Heart left ventricle (tissue), 16 donors: ENCODE measurements around the gene NPS. TPM values are rescaled to one million over a fixed set of nuclear protein-coding genes. Genes with fewer than 3 reads are reported as not detected.

Experiments
- ATAC-seq, 4 donors: fragments of 200-7000 bp; cut with Tn5 transposase; one replicate each; pipeline ENCODE4 v1.9.1; 2020 to 2022; ENCODE audit warnings: moderate library complexity in 4 of 4, mild to moderate bottlenecking in 3 of 4, moderate number of reproducible peaks in 1 of 4
- DNase-seq, 5 donors: peaks; one replicate each; pipeline ENCODE4 v3.0.0-alpha.2; 2020
- H3K27ac ChIP-seq, 12 donors: fragments of 200-600 bp; sonication (generic) in 4 of 12; one replicate each; pipeline versions ENCODE4 v1.5.0 to v1.8.0; 2016 to 2022; ENCODE audit warnings: mild to moderate bottlenecking in 2 of 12
- H3K27me3 ChIP-seq, 9 donors: fragments of 200-600 bp; sonication (generic) in 2 of 9; one replicate each; pipeline versions ENCODE4 v1.5.1 to v1.8.0; 2016 to 2022; ENCODE audit warnings: mild to moderate bottlenecking in 3 of 9
- H3K36me3 ChIP-seq, 9 donors: fragments of 200-600 bp; sonication (generic) in 2 of 9; one replicate each; pipeline versions ENCODE4 v1.5.0 to v1.8.0; 2018 to 2022; ENCODE audit warnings: mild to moderate bottlenecking in 2 of 9
- H3K4me1 ChIP-seq, 12 donors: fragments of 200-600 bp; sonication (generic) in 4 of 12; one replicate each; pipeline versions ENCODE4 v1.5.0 to v1.8.0; 2016 to 2022; ENCODE audit warnings: mild to moderate bottlenecking in 3 of 12
- H3K4me3 ChIP-seq, 12 donors: fragments of 200-600 bp; sonication (generic) in 4 of 12; one replicate each; pipeline versions ENCODE4 v1.5.0 to v1.8.0; 2017 to 2022; ENCODE audit warnings: mild to moderate bottlenecking in 9 of 12, moderate library complexity in 4 of 12
- H3K9me3 ChIP-seq, 12 donors: fragments of 200-600 bp; sonication (generic) in 4 of 12; one replicate each; pipeline versions ENCODE4 v1.5.0 to v1.8.0; 2016 to 2022; ENCODE audit warnings: mild to moderate bottlenecking in 1 of 12
- POLR2A ChIP-seq, 2 donors: fragments of 450-650 bp; IDR thresholded peaks; one replicate each; pipeline ENCODE4 v1.6.1; 2017; ENCODE audit warnings: antibody characterized with exemption in 2 of 2, mild to moderate bottlenecking in 2 of 2, moderate library complexity in 2 of 2
- WGBS, 4 donors: extraction: QIAGEN DNeasy Blood & Tissue Kit in 2 of 4; methylation state at CpG; one replicate each; pipeline versions ENCODE4 v1.1.5 to v1.1.7; 2013 to 2018; 5-methylcytosine and 5-hydroxymethylcytosine counted together
- intact Hi-C, 10 donors: fragments of 100-400 bp; cut with DNase I; formaldehyde crosslinking; loops; one replicate each; pipeline versions ENCODE4 v1.11.1 to v1.14.2; 2022
- polyA plus RNA-seq, 2 donors: library from polyadenylated mRNA; stranded (reverse); fragments of 200-250 nt; gene quantifications; one replicate each; pipeline ENCODE4 v1.2.3, GENCODE V29; 2013
- total RNA-seq, 9 donors: library from RNA; depleted of rRNA in 2 of 9; stranded (reverse); fragments of >200 nt in 2 of 9; fragmentation: NEBNext Ultra II Directional in 3 of 9; extraction: Animal tissue kit (Norgen Biotek cat#: 25700) in 3 of 9; gene quantifications; one replicate each; pipeline versions ENCODE4 v1.1.0 to v1.2.4, GENCODE V29; 2016 to 2023
- TF ChIP-seq, protein P1 (sequence below), 12 donors: fragments of 200-600 bp; sonication (generic) in 4 of 12; IDR thresholded peaks; one replicate each; pipeline versions ENCODE4 v1.5.0 to v1.8.0; 2018 to 2022; ENCODE audit warnings: antibody characterized with exemption in 12 of 12, mild to moderate bottlenecking in 5 of 12
- donor health status: ischemic (EF 13 %, LVEDD 7.1; RV severe dilation, severe dysfunction).
- donor health status: healthy with polysubstance abuse.
- donor health status: DM: no; HTN: yes; CAD: no.
- donor health status: DM: no; HTN: no; CAD: no.
- donor health status: ischemic (EF 25% LVEDD 6.9; RV normal size, moderate dysfunction).
- donor health status: ischemic (EF 25% LVEDD 5.7; RV mildly dilated, moderate dysfunction).
- donor health status: healthy.
- donor health status: DM: yes; HTN: yes; CAD: no.
- donor health status: ischemic (EF 35%, LVEDD 5.7; RV mildly dilated, moderate dysfunction).
- donor health status: nonischemic (EF 11% LVEDD 7.7; RV severe dilation, severe dysfunction).
- donor health status: DM: yes; HTN: yes; CAD: no.
- donor health status: PGD.
- donor health status: ischemic (EF 29% LVEDD 5.4; RV normal size, mild dysfunction).
- donor health status: nonischemic (EF 23%, LVEDD 6.1; RV moderate dilation, normal function).

NPS gene
- total and polyA plus RNA-seq, 11 donors: not detected

DNA sequence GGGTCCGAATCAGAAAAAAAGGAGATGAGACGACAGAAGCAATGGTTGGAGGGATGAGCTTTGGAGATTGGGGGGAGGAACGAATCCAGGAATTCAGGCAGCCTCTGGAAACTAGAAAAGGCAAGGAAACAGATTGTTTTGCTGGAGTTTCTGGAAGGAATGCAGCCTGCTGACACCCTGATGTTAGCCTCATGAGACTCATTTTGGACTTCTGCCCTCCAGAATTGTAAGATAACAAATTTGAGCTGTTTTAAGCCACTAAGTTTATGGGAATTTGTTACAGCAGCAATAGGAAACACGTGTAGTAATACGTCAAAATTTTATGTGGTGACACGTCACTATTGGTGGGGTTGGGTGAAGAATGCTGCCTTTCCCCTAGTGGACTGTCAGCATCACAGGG, 25.6 kb upstream of the NPS start:
- Histone ChIP-seq H3K36me3 (no peaks in the 10 kb centered on the region), H3K4me3 (no peak overlapping the region), H3K9me3 (peaks cover 0 to 10% (median 0%) of the 10 kb centered on the region in 12 donors), H3K27ac (no peak overlapping the region), H3K4me1 (peaks cover 0 to 17% (median 5%) of the 10 kb centered on the region in 12 donors), H3K27me3 (no peaks in the 10 kb centered on the region)
- ATAC-seq: no peak
- DNase-seq: no peak
- intact Hi-C loops: no loop called here
- TF ChIP-seq POLR2A (IDR thresholded peaks at IDR 0.05): no peak
- TF ChIP-seq, protein P1, sequence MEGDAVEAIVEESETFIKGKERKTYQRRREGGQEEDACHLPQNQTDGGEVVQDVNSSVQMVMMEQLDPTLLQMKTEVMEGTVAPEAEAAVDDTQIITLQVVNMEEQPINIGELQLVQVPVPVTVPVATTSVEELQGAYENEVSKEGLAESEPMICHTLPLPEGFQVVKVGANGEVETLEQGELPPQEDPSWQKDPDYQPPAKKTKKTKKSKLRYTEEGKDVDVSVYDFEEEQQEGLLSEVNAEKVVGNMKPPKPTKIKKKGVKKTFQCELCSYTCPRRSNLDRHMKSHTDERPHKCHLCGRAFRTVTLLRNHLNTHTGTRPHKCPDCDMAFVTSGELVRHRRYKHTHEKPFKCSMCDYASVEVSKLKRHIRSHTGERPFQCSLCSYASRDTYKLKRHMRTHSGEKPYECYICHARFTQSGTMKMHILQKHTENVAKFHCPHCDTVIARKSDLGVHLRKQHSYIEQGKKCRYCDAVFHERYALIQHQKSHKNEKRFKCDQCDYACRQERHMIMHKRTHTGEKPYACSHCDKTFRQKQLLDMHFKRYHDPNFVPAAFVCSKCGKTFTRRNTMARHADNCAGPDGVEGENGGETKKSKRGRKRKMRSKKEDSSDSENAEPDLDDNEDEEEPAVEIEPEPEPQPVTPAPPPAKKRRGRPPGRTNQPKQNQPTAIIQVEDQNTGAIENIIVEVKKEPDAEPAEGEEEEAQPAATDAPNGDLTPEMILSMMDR (IDR thresholded peaks at IDR 0.05): no peak
- WGBS, 4 donors: 65 to 70% (median 66%) methylated on average over 6 of the region's 6 CpGs

DNA sequence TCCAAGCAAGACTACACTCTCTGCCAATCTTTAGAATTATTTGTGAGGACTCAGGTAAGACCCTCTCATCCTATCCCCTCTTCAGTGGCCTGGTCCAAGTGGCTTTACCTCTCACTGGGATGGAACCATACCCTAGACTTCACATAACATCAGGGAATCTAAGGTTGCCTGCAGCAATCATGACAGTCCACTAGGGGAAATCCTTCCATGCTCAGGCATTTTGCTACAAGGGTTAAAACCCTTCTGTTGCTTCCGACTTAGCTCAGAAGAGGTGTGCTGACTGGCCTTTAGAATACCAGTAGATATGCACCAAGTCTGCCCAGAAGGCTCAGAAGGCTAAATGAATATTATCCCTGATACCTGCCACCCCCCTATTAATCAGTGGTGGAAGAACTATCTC, 24.9 kb upstream of the NPS start:
- DNase-seq (no peak), ATAC-seq (no peak)
- Histone ChIP-seq H3K27ac (no peak overlapping the region), H3K4me3 (no peak overlapping the region), H3K27me3 (no peaks in the 10 kb centered on the region), H3K36me3 (no peaks in the 10 kb centered on the region), H3K4me1 (peaks cover 0 to 17% (median 5%) of the 10 kb centered on the region in 12 donors), H3K9me3 (peaks cover 0 to 8% (median 0%) of the 10 kb centered on the region in 12 donors)
- intact Hi-C loops: no loop called here
- 35 to 54% (median 41%) methylated on average over 1 of the region's 1 CpG for WGBS, 4 donors
- TF ChIP-seq, protein P1 (IDR thresholded peaks at IDR 0.05): no peak
- TF ChIP-seq POLR2A (IDR thresholded peaks at IDR 0.05): no peak

DNA sequence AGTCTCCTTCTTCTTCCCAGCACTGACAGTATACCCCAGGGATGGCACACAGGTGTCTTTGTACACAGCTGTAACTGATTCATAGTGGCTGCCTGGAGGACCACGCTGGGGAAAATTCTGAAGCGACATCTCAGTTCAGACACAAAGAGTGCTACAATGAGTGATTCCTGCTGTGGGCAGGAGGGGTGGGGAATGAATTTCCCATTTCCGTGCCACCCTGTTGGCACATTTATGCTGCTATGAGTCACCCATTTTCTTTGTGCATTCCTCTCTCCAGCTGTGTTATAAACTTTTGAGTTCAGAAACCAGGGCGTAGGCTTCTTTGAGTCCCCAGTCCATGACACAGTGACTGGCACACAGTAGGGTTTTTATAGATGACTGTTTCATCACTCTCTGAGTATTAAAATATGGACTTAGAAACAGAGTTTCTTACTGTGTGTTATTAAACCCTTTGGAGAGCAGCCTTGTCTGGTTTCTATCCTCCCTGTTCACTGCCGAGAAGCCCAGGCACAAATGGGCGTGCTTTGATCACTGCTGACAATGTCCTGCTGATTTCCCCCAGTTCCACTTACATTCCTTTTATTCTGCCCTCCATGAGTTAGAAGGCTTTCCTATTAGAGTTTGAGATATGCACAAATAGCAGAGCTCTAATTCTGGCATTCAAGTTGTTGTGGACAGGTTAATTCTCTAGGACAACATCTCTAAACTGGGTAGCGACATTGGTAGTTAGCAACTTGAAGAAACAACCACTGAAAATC, 24.0 kb upstream of the NPS start:
- Histone ChIP-seq H3K27ac (no peak overlapping the region), H3K4me3 (no peak overlapping the region), H3K36me3 (no peaks in the 10 kb centered on the region), H3K27me3 (no peaks in the 10 kb centered on the region), H3K9me3 (peaks cover 0 to 2% (median 0%) of the 10 kb centered on the region in 12 donors), H3K4me1 (peaks cover 0 to 17% (median 5%) of the 10 kb centered on the region in 12 donors)
- DNase-seq (no peak), ATAC-seq (no peak)
- intact Hi-C loops: no loop called here
- 65 to 72% (median 68%) methylated on average over 7 of the region's 7 CpGs for WGBS, 4 donors
- TF ChIP-seq, protein P1 (IDR thresholded peaks at IDR 0.05): no peak

DNA sequence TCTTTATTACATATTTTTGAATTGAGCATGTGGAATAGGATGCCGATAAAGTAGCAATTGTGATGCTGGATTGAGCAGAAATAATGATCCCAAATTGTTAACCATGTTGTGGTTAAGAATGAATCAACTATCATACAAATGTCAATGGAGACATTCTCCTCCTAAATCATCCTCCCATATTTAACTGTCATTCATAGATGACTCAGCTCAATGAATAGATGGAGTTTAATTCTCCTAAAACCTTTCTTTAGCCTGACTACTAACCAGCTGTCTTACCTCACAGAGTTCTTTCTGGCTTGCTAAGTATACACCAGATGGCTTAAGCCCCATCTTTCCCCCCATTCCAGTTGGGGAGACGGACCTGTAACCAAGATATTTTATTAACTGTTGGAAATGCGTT, 23.4 kb upstream of the NPS start:
- Histone ChIP-seq H3K36me3 (no peaks in the 10 kb centered on the region), H3K4me1 (peaks cover 0 to 17% (median 5%) of the 10 kb centered on the region in 12 donors), H3K9me3 (no peaks in the 10 kb centered on the region), H3K27me3 (no peaks in the 10 kb centered on the region), H3K4me3 (no peak overlapping the region), H3K27ac (no peak overlapping the region)
- 83 to 87% (median 86%) methylated on average over 3 of the region's 3 CpGs for WGBS, 4 donors
- DNase-seq (no peak), ATAC-seq (no peak)
- TF ChIP-seq POLR2A (IDR thresholded peaks at IDR 0.05): no peak
- TF ChIP-seq, protein P1 (IDR thresholded peaks at IDR 0.05): no peak
- intact Hi-C loops: no loop called here
